Measurements from ENCODE around the gene NHSL1.

- TF ChIP-seq SETDB1 (IDR thresholded peaks at IDR 0.05; ENCODE audit: insufficient read length, low read length): no peak
- no peak for TF ChIP-seq CTCF (tag by site-specific recombination; IDR thresholded peaks at IDR 0.05)
- no peak for TF ChIP-seq ZNF19 (tag by site-specific recombination; IDR thresholded peaks at IDR 0.05; ENCODE audit: low read depth)
- TF ChIP-seq ZNF132 (tag by site-specific recombination; IDR thresholded peaks at IDR 0.05; ENCODE audit: borderline replicate concordance): no peak
- TF ChIP-seq PRDM10 (tag by site-specific recombination; IDR thresholded peaks at IDR 0.05): no peak
- TF ChIP-seq ZNF664 (tag by site-specific recombination; IDR thresholded peaks at IDR 0.05): no peak
- no peak for TF ChIP-seq ZNF114 (tag by site-specific recombination; IDR thresholded peaks at IDR 0.05)
- no peak for TF ChIP-seq ZNF214 (tag by site-specific recombination; IDR thresholded peaks at IDR 0.05; ENCODE audit: borderline replicate concordance)
- TF ChIP-seq REST (tag by site-specific recombination; IDR thresholded peaks at IDR 0.05): no peak
- no peak for TF ChIP-seq MZF1 (tag by site-specific recombination; IDR thresholded peaks at IDR 0.05; ENCODE audit: borderline replicate concordance)
- TF ChIP-seq ZSCAN23 (tag by site-specific recombination; IDR thresholded peaks at IDR 0.05): no peak
- TF ChIP-seq TCF7L2 (IDR thresholded peaks at IDR 0.05; ENCODE audit: borderline replicate concordance, low read depth, low read length): no peak
Observed at GRCh38 chr6:138521790-138522189, 22.5 kb upstream of the NHSL1 start.
